KMS-11 (cell line): ENCODE measurements around the gene XRCC6.
"Not testable (repeated sequence)": the region's sequence is repeated elsewhere in the genome, so short reads cannot be mapped to it uniquely, and the experiment has no call there.

ENCODE experiments used
- H2AFZ ChIP-seq: fragments of 200-600 bp; sonication (generic); 2 replicates; pipeline ENCODE4 v1.6.1; 2016; ENCODE audit warnings: antibody characterized with exemption, mixed run types, low read depth
- H3K27ac ChIP-seq: fragments of 200-600 bp; sonication (generic); 2 replicates; pipeline ENCODE4 v1.6.1; 2016; ENCODE audit warnings: mild to moderate bottlenecking, mixed run types
- H3K27me3 ChIP-seq: fragments of 200-600 bp; sonication (generic); 2 replicates; pipeline ENCODE4 v1.6.1; 2017; ENCODE audit warnings: mild to moderate bottlenecking, low read depth, mixed run types, moderate library complexity; ENCODE audit not compliant: insufficient read depth
- H3K36me3 ChIP-seq: fragments of 200-600 bp; sonication (generic); 2 replicates; pipeline ENCODE4 v1.6.1; 2017; ENCODE audit warnings: mild to moderate bottlenecking, mixed run types; ENCODE audit not compliant: insufficient read depth
- H3K4me1 ChIP-seq: fragments of 200-600 bp; sonication (generic); 2 replicates; pipeline ENCODE4 v1.6.1; 2016; ENCODE audit warnings: mild to moderate bottlenecking, low read depth, mixed run types; ENCODE audit not compliant: poor library complexity, severe bottlenecking
- H3K4me2 ChIP-seq: fragments of 200-600 bp; sonication (generic); 2 replicates; pipeline ENCODE4 v1.7.0; 2016; ENCODE audit warnings: mild to moderate bottlenecking, mixed run types
- H3K4me3 ChIP-seq: fragments of 200-600 bp; sonication (generic); IDR thresholded peaks from 2 replicates; pipeline ENCODE4 v1.6.1; 2017; ENCODE audit warnings: low read depth, low read length, mixed read lengths; ENCODE audit not compliant: insufficient read depth
- H3K79me2 ChIP-seq: fragments of 200-600 bp; sonication (generic); 2 replicates; pipeline ENCODE4 v1.6.1; 2016; ENCODE audit warnings: low read depth, mixed run types; ENCODE audit not compliant: insufficient read depth
- H3K9ac ChIP-seq: fragments of 200-600 bp; sonication (generic); 2 replicates; pipeline ENCODE4 v1.6.1; 2016; ENCODE audit warnings: mild to moderate bottlenecking, mixed run types
- H4K20me1 ChIP-seq: fragments of 200-600 bp; sonication (generic); 2 replicates; pipeline ENCODE4 v1.6.1; 2016; ENCODE audit warnings: mild to moderate bottlenecking, mixed run types; ENCODE audit not compliant: insufficient read depth
- CTCF ChIP-seq: fragments of 200-600 bp; sonication (generic); conservative IDR thresholded peaks from 2 replicates; pipeline ENCODE4 v1.6.1; 2017; ENCODE audit warnings: low read depth, mild to moderate bottlenecking, antibody characterized with exemption, low read length, moderate library complexity, mixed read lengths

The XRCC6 gene

GRCh38 chr22:41625577-41625976 is 4.5 kb downstream of the XRCC6 start:
- Histone ChIP-seq H3K36me3 (peaks cover 23% of the 10 kb centered on the region; the same call in 1 of the 2 replicates), H4K20me1 (no peaks in the 10 kb centered on the region), H3K79me2 (peaks cover 60% of the 10 kb centered on the region), H3K4me2 (no peak overlapping the region), H3K9ac (no peak overlapping the region), H3K4me3 (no peak overlapping the region), H3K4me1 (peaks cover 8% of the 10 kb centered on the region), H3K27ac (no peak overlapping the region), H3K27me3 (no peaks in the 10 kb centered on the region), H2AFZ (no peak overlapping the region)
- no peak for TF ChIP-seq CTCF

GRCh38 chr22:41631115-41631514 is 10.0 kb downstream of the XRCC6 start:
- not testable (repeated sequence) for H3K9ac ChIP-seq, H2AFZ ChIP-seq, H3K27me3 ChIP-seq, H3K27ac ChIP-seq, H3K4me2 ChIP-seq, H3K4me3 ChIP-seq, H4K20me1 ChIP-seq, H3K4me1 ChIP-seq
- Histone ChIP-seq H3K79me2 (peaks cover 32% of the 10 kb centered on the region; the same call in 1 of the 2 replicates), H3K36me3 (peaks cover 17% of the 10 kb centered on the region; the same call in 1 of the 2 replicates)

GRCh38 chr22:41631615-41632014 is 10.5 kb downstream of the XRCC6 start:
- H3K9ac ChIP-seq, H2AFZ ChIP-seq, H3K4me2 ChIP-seq, H3K27me3 ChIP-seq, H3K27ac ChIP-seq, H3K4me3 ChIP-seq, H4K20me1 ChIP-seq, H3K4me1 ChIP-seq: not testable (repeated sequence)
- Histone ChIP-seq H3K79me2 (peaks cover 27% of the 10 kb centered on the region; the same call in 1 of the 2 replicates), H3K36me3 (peaks cover 17% of the 10 kb centered on the region; the same call in 1 of the 2 replicates)

GRCh38 chr22:41634610-41635009 is 13.5 kb downstream of the XRCC6 start:
- Histone ChIP-seq H3K79me2 (peaks cover 17% of the 10 kb centered on the region; the same call in 1 of the 2 replicates), H3K36me3 (peaks cover 22% of the 10 kb centered on the region; the same call in 1 of the 2 replicates)
- H2AFZ ChIP-seq: not testable (repeated sequence)

GRCh38 chr22:41636467-41636866 is 15.4 kb downstream of the XRCC6 start:
- Histone ChIP-seq H3K9ac (no peak overlapping the region), H3K4me3 (no peak overlapping the region), H3K36me3 (peaks cover 22% of the 10 kb centered on the region; the same call in 1 of the 2 replicates), H3K27ac (no peak overlapping the region), H4K20me1 (0 out of 2 replicates have a peak, but pooled peaks cover 3% of the 10 kb centered on the region), H3K4me2 (no peak overlapping the region), H3K4me1 (no peaks in the 10 kb centered on the region), H3K79me2 (peaks cover 13% of the 10 kb centered on the region; the same call in 1 of the 2 replicates), H2AFZ (no peak overlapping the region), H3K27me3 (no peaks in the 10 kb centered on the region)
- TF ChIP-seq CTCF: no peak

More at GRCh38 chr22:41634610-41635009, 13.5 kb downstream of the XRCC6 start:
- not testable (repeated sequence) for H3K27me3 ChIP-seq, H3K9ac ChIP-seq, H3K4me1 ChIP-seq, H3K4me3 ChIP-seq, H3K27ac ChIP-seq, H3K4me2 ChIP-seq, H4K20me1 ChIP-seq

GRCh38 chr22:41637623-41638022 is 16.5 kb downstream of the XRCC6 start:
- Histone ChIP-seq H3K36me3 (peaks cover 22% of the 10 kb centered on the region; the same call in 1 of the 2 replicates), H3K79me2 (peaks cover 23% of the 10 kb centered on the region; the same call in 1 of the 2 replicates)
- not testable (repeated sequence) for H4K20me1 ChIP-seq, H3K27ac ChIP-seq, H3K27me3 ChIP-seq, H3K4me1 ChIP-seq, H3K4me2 ChIP-seq, H3K9ac ChIP-seq, H2AFZ ChIP-seq, H3K4me3 ChIP-seq
